Panc1 (cell line): ENCODE data around the gene APOL2.

Experiments used
- POLR2AphosphoS5 ChIP-seq: IDR thresholded peaks from 2 replicates; pipeline ENCODE4 v1.6.1; 2012; ENCODE audit warnings: mild to moderate bottlenecking, low read depth, low read length, moderate library complexity
- REST ChIP-seq, 2 experiments: IDR thresholded peaks; 2 replicates each; pipeline ENCODE4 v1.6.1; 2011 to 2012; ENCODE audit warnings: low read depth in 2 of 2, control low read depth in 1 of 2, low read length in 1 of 2, mild to moderate bottlenecking in 1 of 2, moderate library complexity in 1 of 2; ENCODE audit not compliant: insufficient read depth in 1 of 2
- TF ChIP-seq, protein P1 (sequence below): fragments of 450-650 bp; IDR thresholded peaks from 2 replicates; pipeline ENCODE4 v1.5.1; 2017; ENCODE audit warnings: mild to moderate bottlenecking

- TF ChIP-seq REST (IDR thresholded peaks at IDR 0.05; ENCODE audit: insufficient read depth in 1 of 2, low read depth in 2 of 2, low read length in 1 of 2) (no peak), POLR2AphosphoS5 (no peak)
- TF ChIP-seq, protein P1, sequence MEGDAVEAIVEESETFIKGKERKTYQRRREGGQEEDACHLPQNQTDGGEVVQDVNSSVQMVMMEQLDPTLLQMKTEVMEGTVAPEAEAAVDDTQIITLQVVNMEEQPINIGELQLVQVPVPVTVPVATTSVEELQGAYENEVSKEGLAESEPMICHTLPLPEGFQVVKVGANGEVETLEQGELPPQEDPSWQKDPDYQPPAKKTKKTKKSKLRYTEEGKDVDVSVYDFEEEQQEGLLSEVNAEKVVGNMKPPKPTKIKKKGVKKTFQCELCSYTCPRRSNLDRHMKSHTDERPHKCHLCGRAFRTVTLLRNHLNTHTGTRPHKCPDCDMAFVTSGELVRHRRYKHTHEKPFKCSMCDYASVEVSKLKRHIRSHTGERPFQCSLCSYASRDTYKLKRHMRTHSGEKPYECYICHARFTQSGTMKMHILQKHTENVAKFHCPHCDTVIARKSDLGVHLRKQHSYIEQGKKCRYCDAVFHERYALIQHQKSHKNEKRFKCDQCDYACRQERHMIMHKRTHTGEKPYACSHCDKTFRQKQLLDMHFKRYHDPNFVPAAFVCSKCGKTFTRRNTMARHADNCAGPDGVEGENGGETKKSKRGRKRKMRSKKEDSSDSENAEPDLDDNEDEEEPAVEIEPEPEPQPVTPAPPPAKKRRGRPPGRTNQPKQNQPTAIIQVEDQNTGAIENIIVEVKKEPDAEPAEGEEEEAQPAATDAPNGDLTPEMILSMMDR: no peak
Observed at GRCh38 chr22:36211237-36211861, 28.0 kb downstream of the APOL2 start.
